Spleen (tissue), 7 donors: ENCODE measurements around the gene ATG4D.

ENCODE experiments used
- POLR2A ChIP-seq, 3 donors: fragments of 450-650 bp; IDR thresholded peaks; one replicate each; pipeline ENCODE4 v1.5.1; 2017; ENCODE audit warnings: antibody characterized with exemption in 3 of 3, mild to moderate bottlenecking in 1 of 3
- TF ChIP-seq, protein P1 (sequence below), 11 experiments: fragments of 200-600 bp in 7 of 11; fragments of 450-650 bp in 4 of 11; sonication (generic) in 4 of 11; IDR thresholded peaks in 8 of 11; conservative IDR thresholded peaks in 3 of 11; 1 replicate in 7 of 11; 2 replicates in 4 of 11; pipeline versions ENCODE4 v1.4.0 to v1.8.0; 2016 to 2021; ENCODE audit warnings: antibody characterized with exemption in 11 of 11, inconsistent platforms in 4 of 11, mild to moderate bottlenecking in 1 of 11
- donor health status: DM: no; HTN: no; CAD: no; lungs with moderate emphysema.
- donor health status: DM: no; HTN: no; CAD: no.
- donor health status: DM: no; HTN: no; CAD: no.

DNA sequence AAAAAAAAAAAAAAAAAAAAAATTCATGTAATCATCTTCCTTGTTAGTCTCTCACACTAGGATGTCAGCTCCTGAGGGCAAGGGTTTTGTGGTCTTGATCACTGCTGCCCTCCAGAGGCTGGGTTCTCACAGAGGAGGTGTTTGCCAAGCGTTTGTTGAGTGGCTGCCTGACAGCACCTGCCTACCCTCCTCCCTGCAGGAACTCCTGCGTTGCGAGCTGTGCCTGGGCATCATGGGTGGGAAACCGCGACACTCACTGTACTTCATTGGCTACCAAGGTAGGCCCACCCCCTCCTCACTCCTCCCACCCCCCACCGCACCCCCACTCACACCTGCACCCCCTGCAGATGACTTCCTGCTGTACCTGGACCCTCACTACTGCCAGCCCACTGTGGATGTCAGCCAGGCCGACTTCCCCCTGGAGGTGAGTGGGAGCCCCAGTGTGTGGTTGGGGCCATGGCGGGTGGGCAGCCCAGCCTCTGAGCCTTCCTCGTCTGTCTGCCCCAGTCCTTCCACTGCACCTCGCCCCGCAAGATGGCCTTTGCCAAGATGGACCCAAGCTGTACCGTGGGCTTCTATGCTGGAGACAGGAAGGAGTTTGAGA, 8.1 kb downstream of the ATG4D start:
- TF ChIP-seq, protein P1, sequence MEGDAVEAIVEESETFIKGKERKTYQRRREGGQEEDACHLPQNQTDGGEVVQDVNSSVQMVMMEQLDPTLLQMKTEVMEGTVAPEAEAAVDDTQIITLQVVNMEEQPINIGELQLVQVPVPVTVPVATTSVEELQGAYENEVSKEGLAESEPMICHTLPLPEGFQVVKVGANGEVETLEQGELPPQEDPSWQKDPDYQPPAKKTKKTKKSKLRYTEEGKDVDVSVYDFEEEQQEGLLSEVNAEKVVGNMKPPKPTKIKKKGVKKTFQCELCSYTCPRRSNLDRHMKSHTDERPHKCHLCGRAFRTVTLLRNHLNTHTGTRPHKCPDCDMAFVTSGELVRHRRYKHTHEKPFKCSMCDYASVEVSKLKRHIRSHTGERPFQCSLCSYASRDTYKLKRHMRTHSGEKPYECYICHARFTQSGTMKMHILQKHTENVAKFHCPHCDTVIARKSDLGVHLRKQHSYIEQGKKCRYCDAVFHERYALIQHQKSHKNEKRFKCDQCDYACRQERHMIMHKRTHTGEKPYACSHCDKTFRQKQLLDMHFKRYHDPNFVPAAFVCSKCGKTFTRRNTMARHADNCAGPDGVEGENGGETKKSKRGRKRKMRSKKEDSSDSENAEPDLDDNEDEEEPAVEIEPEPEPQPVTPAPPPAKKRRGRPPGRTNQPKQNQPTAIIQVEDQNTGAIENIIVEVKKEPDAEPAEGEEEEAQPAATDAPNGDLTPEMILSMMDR (IDR thresholded peaks at IDR 0.05 in 8 of 11, conservative IDR thresholded peaks at IDR 0.05 in 3 of 11), result peak in 1 of 11 experiments; percentile 40
- TF ChIP-seq POLR2A (IDR thresholded peaks at IDR 0.05), result no peak
